Stimulated activated CD8-positive, alpha-beta memory T cell treated with anti-CD3 and anti-CD28 coated beads, Interleukin-15, amount 100 ng/mL, for 48 hours (primary cell): ENCODE results near the gene PSMB3.

Source experiments
- DNase-seq, 2 donors: peaks; one replicate each; pipeline ENCODE4 v3.0.0-alpha.2; 2020; ENCODE audit warnings: low read depth in 2 of 2

Gene PSMB3

GRCh38 chr17:38733982-38734973 is 18.3 kb upstream of the PSMB3 start:
- DNase-seq = no peak

GRCh38 chr17:38735161-38735997 is 17.2 kb upstream of the PSMB3 start:
- peak; percentile 44 to 58 for DNase-seq

GRCh38 chr17:38738007-38738662 is 14.4 kb upstream of the PSMB3 start:
- no peak for DNase-seq

GRCh38 chr17:38738686-38739085 is 13.9 kb upstream of the PSMB3 start:
- no peak for DNase-seq

- no peak for DNase-seq
Measured at GRCh38 chr17:38739305-38739704, 13.2 kb upstream of the PSMB3 start.

- DNase-seq = no peak
Measured at GRCh38 chr17:38740044-38740443, 12.5 kb upstream of the PSMB3 start.

- no peak for DNase-seq
Measured at GRCh38 chr17:38740806-38741205, 11.7 kb upstream of the PSMB3 start.

GRCh38 chr17:38741461-38741860 is 11.1 kb upstream of the PSMB3 start:
- no peak for DNase-seq

- DNase-seq = no peak
Measured at GRCh38 chr17:38741921-38742410, 10.6 kb upstream of the PSMB3 start.

- no peak for DNase-seq
Measured at GRCh38 chr17:38742411-38743308, 9.9 kb upstream of the PSMB3 start.

- no peak for DNase-seq
Measured at GRCh38 chr17:38743556-38744171, 8.9 kb upstream of the PSMB3 start.

- DNase-seq = no peak
Measured at GRCh38 chr17:38745545-38745944, 7.0 kb upstream of the PSMB3 start.

GRCh38 chr17:38746004-38746848 is 6.3 kb upstream of the PSMB3 start:
- DNase-seq = no peak

- no peak for DNase-seq
Measured at GRCh38 chr17:38746849-38747462, 5.6 kb upstream of the PSMB3 start.

- DNase-seq = no peak
Measured at GRCh38 chr17:38747463-38748148, 4.9 kb upstream of the PSMB3 start.

GRCh38 chr17:38748149-38748891 is 4.2 kb upstream of the PSMB3 start, which contains the start of gene PCGF2:
PCGF2 (minus strand) TSS chr17:38748336; CDS start chr17:38740402, 7,934 bp downstream.
- DNase-seq = no peak

- no peak for DNase-seq
Measured at GRCh38 chr17:38748892-38749222, 3.7 kb upstream of the PSMB3 start.
